Neural progenitor cell (in vitro differentiated cells): ENCODE data around the gene TBCD. TPM values are rescaled to one million over a fixed set of nuclear protein-coding genes. Genes with fewer than 3 reads are reported as not detected.

Experiments used
- DNase-seq: peaks from one replicate; pipeline ENCODE4 v3.0.0-alpha.2; 2016; ENCODE audit warnings: low spot score
- H2AFZ ChIP-seq: fragments of 200-600 bp; sonication (generic); replicated peaks from 2 replicates; pipeline ENCODE4 v1.6.1; 2016; ENCODE audit warnings: antibody characterized with exemption
- H3F3A ChIP-seq: fragments of 200-600 bp; sonication (generic); 2 replicates; pipeline ENCODE4 v1.6.1; 2016; ENCODE audit warnings: antibody characterized with exemption, low read depth
- H3K27ac ChIP-seq: fragments of 200-600 bp; sonication (generic); 2 replicates; pipeline ENCODE4 v1.5.1; 2016; ENCODE audit warnings: mild to moderate bottlenecking
- H3K27me3 ChIP-seq: fragments of 200-600 bp; sonication (generic); 2 replicates; pipeline ENCODE4 v1.6.1; 2016; ENCODE audit warnings: mild to moderate bottlenecking, moderate library complexity
- H3K36me3 ChIP-seq: fragments of 200-600 bp; sonication (generic); 2 replicates; pipeline ENCODE4 v1.5.1; 2016
- H3K4me1 ChIP-seq: fragments of 200-600 bp; sonication (generic); 2 replicates; pipeline ENCODE4 v1.6.1; 2016; ENCODE audit warnings: mixed run types
- H3K4me2 ChIP-seq: fragments of 200-600 bp; sonication (generic); 2 replicates; pipeline ENCODE4 v1.6.1; 2016
- H3K4me3 ChIP-seq: fragments of 200-600 bp; sonication (generic); 2 replicates; pipeline ENCODE4 v1.5.1; 2016
- H3K79me2 ChIP-seq: fragments of 200-600 bp; sonication (generic); 2 replicates; pipeline ENCODE4 v1.6.1; 2016; ENCODE audit warnings: low read depth
- H3K9ac ChIP-seq: fragments of 200-600 bp; sonication (generic); 2 replicates; pipeline ENCODE4 v1.6.1; 2016
- H3K9me3 ChIP-seq: fragments of 200-600 bp; sonication (generic); 2 replicates; pipeline ENCODE4 v1.5.1; 2016; ENCODE audit warnings: low read depth
- H4K20me1 ChIP-seq: fragments of 200-600 bp; sonication (generic); 2 replicates; pipeline ENCODE4 v1.6.1; 2016; ENCODE audit warnings: low read depth
- H3K27ac Mint-ChIP-seq: 3 replicates; pipeline ENCODE4 v1.8.0; 2021; ENCODE audit warnings: mixed read lengths
- H3K27me3 Mint-ChIP-seq: 2 replicates; pipeline ENCODE4 v1.8.0; 2022; ENCODE audit warnings: low read depth, mild to moderate bottlenecking, inconsistent platforms, moderate library complexity, mixed read lengths; ENCODE audit not compliant: insufficient read depth
- H3K36me3 Mint-ChIP-seq: 3 replicates; pipeline ENCODE4 v1.8.0; 2021; ENCODE audit warnings: mixed read lengths
- H3K4me1 Mint-ChIP-seq: 3 replicates; pipeline ENCODE4 v1.8.0; 2021; ENCODE audit warnings: mixed read lengths
- H3K4me3 Mint-ChIP-seq: 3 replicates; pipeline ENCODE4 v1.8.0; 2021; ENCODE audit warnings: mild to moderate bottlenecking, moderate library complexity, mixed read lengths
- H3K9me3 Mint-ChIP-seq: 3 replicates; pipeline ENCODE4 v1.8.0; 2020; ENCODE audit warnings: mixed read lengths
- CTCF ChIP-seq: fragments of 200-600 bp; sonication (generic); IDR thresholded peaks from 2 replicates; pipeline ENCODE4 v1.5.1; 2017; ENCODE audit warnings: antibody characterized with exemption, mild to moderate bottlenecking
- EZH2 ChIP-seq: fragments of 200-600 bp; sonication (generic); IDR thresholded peaks from 2 replicates; pipeline ENCODE4 v1.6.1; 2017; ENCODE audit warnings: antibody characterized with exemption, mild to moderate bottlenecking, moderate library complexity
- EZH2phosphoT487 ChIP-seq: fragments of 200-600 bp; sonication (generic); IDR thresholded peaks from 2 replicates; pipeline ENCODE4 v1.6.1; 2017; ENCODE audit warnings: antibody characterized with exemption
- total RNA-seq: library from RNA; depleted of rRNA; stranded (reverse); fragments of >200 nt; gene quantifications from 2 replicates; pipeline ENCODE4 v1.2.3, GENCODE V29; 2015; ENCODE audit warnings: low replicate concordance

The TBCD gene
- total RNA-seq, 1 donor from 2014 or later = 76.4 TPM

- H3K4me1 Mint-ChIP-seq = peaks cover 29% of the 10 kb centered on the region
- Histone ChIP-seq H3K27ac (no peak overlapping the region), H3K27me3 (no peaks in the 10 kb centered on the region)
Measured at GRCh38 chr17:82835766-82836512, 84.1 kb downstream of the TBCD start.

GRCh38 chr17:82836823-82837357 is 85.0 kb downstream of the TBCD start:
- Histone ChIP-seq H4K20me1 (peaks cover 19% of the 10 kb centered on the region), H3F3A (no peaks in the 10 kb centered on the region), H3K9ac (no peak overlapping the region), H3K27ac (peak overlapping the region; percentile 31), H3K79me2 (no peaks in the 10 kb centered on the region), H3K4me3 (no peak overlapping the region), H3K36me3 (no peaks in the 10 kb centered on the region), H3K9me3 (no peaks in the 10 kb centered on the region), H3K4me2 (no peak overlapping the region), H3K4me1 (peaks cover 27% of the 10 kb centered on the region), H2AFZ (no peak overlapping the region), H3K27me3 (no peaks in the 10 kb centered on the region)
- peak; percentile 37 for DNase-seq
- TF ChIP-seq CTCF = peak; percentile 47
- no peak for TF ChIP-seq EZH2
- TF ChIP-seq EZH2phosphoT487 = no peak
- no peaks in the 10 kb centered on the region for H3K9me3 Mint-ChIP-seq
- H3K36me3 Mint-ChIP-seq = peaks cover 8% of the 10 kb centered on the region
- H3K27me3 Mint-ChIP-seq = no peaks in the 10 kb centered on the region
- H3K27ac Mint-ChIP-seq = peak overlapping the region; percentile 24
- H3K4me1 Mint-ChIP-seq = peaks cover 25% of the 10 kb centered on the region
- H3K4me3 Mint-ChIP-seq = no peak overlapping the region

More at GRCh38 chr17:82835766-82836512, 84.1 kb downstream of the TBCD start:
- H3K4me3 ChIP-seq = no peak overlapping the region
- Mint-ChIP-seq H3K27ac (peak overlapping the region; percentile 76), H3K27me3 (no peaks in the 10 kb centered on the region), H3K4me3 (no peak overlapping the region), H3K36me3 (peaks cover 16% of the 10 kb centered on the region), H3K9me3 (no peaks in the 10 kb centered on the region)
- H3K4me2 ChIP-seq = no peak overlapping the region
- peaks cover 19% of the 10 kb centered on the region for H4K20me1 ChIP-seq
- H3F3A ChIP-seq = no peaks in the 10 kb centered on the region
- H2AFZ ChIP-seq = no peak overlapping the region
- H3K36me3 ChIP-seq = no peaks in the 10 kb centered on the region
- H3K9ac ChIP-seq = no peak overlapping the region
- DNase-seq = no peak
- TF ChIP-seq EZH2phosphoT487 (no peak), CTCF (no peak), EZH2 (no peak)
- no peaks in the 10 kb centered on the region for H3K79me2 ChIP-seq
- H3K9me3 ChIP-seq = no peaks in the 10 kb centered on the region
- peaks cover 27% of the 10 kb centered on the region for H3K4me1 ChIP-seq

GRCh38 chr17:82837586-82838320 is 85.9 kb downstream of the TBCD start:
- peaks cover 17% of the 10 kb centered on the region for H3K4me1 Mint-ChIP-seq
- H3K27ac Mint-ChIP-seq = no peak overlapping the region
- peaks cover 10% of the 10 kb centered on the region for H3K36me3 Mint-ChIP-seq
- H3K9ac ChIP-seq = no peak overlapping the region
- no peaks in the 10 kb centered on the region for H3F3A ChIP-seq
- H3K9me3 ChIP-seq = no peaks in the 10 kb centered on the region
- no peaks in the 10 kb centered on the region for H3K36me3 ChIP-seq
- H4K20me1 ChIP-seq = peaks cover 13% of the 10 kb centered on the region
- H3K4me3 ChIP-seq = no peak overlapping the region
- H3K27ac ChIP-seq = no peak overlapping the region
- H3K79me2 ChIP-seq = no peaks in the 10 kb centered on the region
- no peaks in the 10 kb centered on the region for H3K27me3 Mint-ChIP-seq
- no peak overlapping the region for H3K4me2 ChIP-seq
- H2AFZ ChIP-seq = no peak overlapping the region
- H3K9me3 Mint-ChIP-seq = no peaks in the 10 kb centered on the region
- no peaks in the 10 kb centered on the region for H3K27me3 ChIP-seq
- H3K4me3 Mint-ChIP-seq = no peak overlapping the region
- H3K4me1 ChIP-seq = peaks cover 27% of the 10 kb centered on the region
- no peak for DNase-seq
- TF ChIP-seq CTCF = no peak
- TF ChIP-seq EZH2 = no peak
- no peak for TF ChIP-seq EZH2phosphoT487
